Parathyroid adenoma (tissue), 2 donors: ENCODE results near the gene TRAFD1.

ENCODE experiments used
- H2AFZ ChIP-seq: fragments of 300-600 bp; sonication (generic); one replicate; pipeline ENCODE4 v1.7.0; 2017; ENCODE audit warnings: antibody characterized with exemption, mild to moderate bottlenecking
- H3K27ac ChIP-seq: fragments of 300-600 bp; sonication (generic); one replicate; pipeline ENCODE4 v1.7.0; 2017
- H3K27me3 ChIP-seq: fragments of 300-600 bp; sonication (generic); one replicate; pipeline ENCODE4 v1.7.0; 2017; ENCODE audit warnings: low read length; ENCODE audit not compliant: control insufficient read depth, insufficient read depth
- H3K36me3 ChIP-seq: fragments of 300-600 bp; sonication (generic); one replicate; pipeline ENCODE4 v1.7.0; 2017; ENCODE audit warnings: low read length; ENCODE audit not compliant: control insufficient read depth, insufficient read depth
- H3K4me1 ChIP-seq: fragments of 300-600 bp; sonication (generic); one replicate; pipeline ENCODE4 v1.7.0; 2017; ENCODE audit warnings: control low read depth
- H3K4me2 ChIP-seq: fragments of 300-600 bp; sonication (generic); one replicate; pipeline ENCODE4 v1.7.0; 2017; ENCODE audit warnings: low read length
- H3K4me3 ChIP-seq: fragments of 300-600 bp; sonication (generic); one replicate; pipeline ENCODE4 v1.7.0; 2017; ENCODE audit warnings: low read depth, low read length
- H3K79me2 ChIP-seq: fragments of 300-600 bp; sonication (generic); one replicate; pipeline ENCODE4 v1.7.0; 2017; ENCODE audit warnings: control low read depth
- H3K9ac ChIP-seq: fragments of 300-600 bp; sonication (generic); one replicate; pipeline ENCODE4 v1.7.0; 2017; ENCODE audit warnings: mild to moderate bottlenecking
- H3K9me3 ChIP-seq: fragments of 300-600 bp; sonication (generic); one replicate; pipeline ENCODE4 v1.7.0; 2017; ENCODE audit warnings: low read length; ENCODE audit not compliant: control insufficient read depth
- CTCF ChIP-seq: fragments of 300-600 bp; sonication (generic); IDR thresholded peaks from one replicate; pipeline ENCODE4 v1.7.0; 2017; ENCODE audit warnings: antibody characterized with exemption, mild to moderate bottlenecking
- donor health status: primary hyperparathyroidism.

Gene TRAFD1

DNA sequence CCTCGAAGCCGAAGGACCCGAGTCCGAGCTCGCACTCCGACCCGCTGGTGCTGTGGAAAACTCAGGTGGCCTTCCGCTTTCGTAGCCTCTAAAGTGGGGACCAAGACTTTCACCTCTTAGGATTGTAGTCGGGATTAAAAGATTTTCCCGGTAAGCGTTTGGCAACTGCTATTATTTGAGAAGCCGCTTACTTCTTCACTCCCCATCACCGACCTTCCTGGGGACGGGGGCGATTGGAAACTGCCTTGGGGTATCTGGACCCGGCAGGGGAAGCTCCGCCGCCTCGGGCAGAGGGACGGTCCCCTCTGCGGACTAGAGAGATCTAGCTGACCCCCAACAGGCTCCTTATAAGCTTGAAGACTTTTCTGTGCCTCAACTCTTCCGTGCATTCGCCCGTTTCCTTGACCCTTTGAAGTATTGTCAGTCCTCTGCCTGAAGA is 659 bp downstream of the TRAFD1 start:
- H3K27ac ChIP-seq: peak overlapping the region; percentile 67
- H3K4me2 ChIP-seq: peak overlapping the region; percentile 65
- peak overlapping the region; percentile 75 for H3K4me3 ChIP-seq
- no peaks in the 10 kb centered on the region for H3K9me3 ChIP-seq
- H3K9ac ChIP-seq: peak overlapping the region; percentile 73
- H3K36me3 ChIP-seq: no peaks in the 10 kb centered on the region
- H3K4me1 ChIP-seq: peaks cover 7% of the 10 kb centered on the region
- TF ChIP-seq CTCF: no peak
- H2AFZ ChIP-seq: peak overlapping the region; percentile 94
- H3K27me3 ChIP-seq: no peaks in the 10 kb centered on the region
- peaks cover 29% of the 10 kb centered on the region for H3K79me2 ChIP-seq

DNA sequence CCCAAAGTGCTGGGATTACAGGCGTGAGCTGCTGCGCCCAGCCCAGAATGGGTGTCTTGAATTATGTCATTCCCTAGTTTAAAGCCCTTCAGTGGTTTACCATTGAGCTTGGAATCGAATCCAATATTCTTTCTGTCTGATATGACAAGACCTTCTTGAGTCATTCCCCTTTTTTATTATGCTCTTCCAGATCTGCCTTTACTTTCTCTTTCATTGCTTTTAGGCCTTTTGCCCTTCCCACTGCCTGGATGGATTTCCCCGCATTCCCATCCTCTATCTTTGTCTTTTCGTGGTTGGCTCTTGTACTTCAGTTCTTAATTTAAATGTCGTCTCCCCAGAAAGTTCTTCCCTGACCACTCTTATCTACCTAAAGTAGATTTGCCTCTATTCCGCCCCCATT is 1.6 kb downstream of the TRAFD1 start:
- peaks cover 29% of the 10 kb centered on the region for H3K79me2 ChIP-seq
- no peaks in the 10 kb centered on the region for H3K36me3 ChIP-seq
- TF ChIP-seq CTCF: no peak
- H3K4me2 ChIP-seq: no peak overlapping the region
- no peak overlapping the region for H2AFZ ChIP-seq
- H3K27ac ChIP-seq: no peak overlapping the region
- no peaks in the 10 kb centered on the region for H3K27me3 ChIP-seq
- no peaks in the 10 kb centered on the region for H3K9me3 ChIP-seq
- H3K4me3 ChIP-seq: no peak overlapping the region
- H3K4me1 ChIP-seq: peaks cover 7% of the 10 kb centered on the region
- H3K9ac ChIP-seq: no peak overlapping the region

GRCh38 chr12:112130441-112130998 is 5.2 kb downstream of the TRAFD1 start:
- H3K9ac ChIP-seq: no peak overlapping the region
- H3K79me2 ChIP-seq: peaks cover 27% of the 10 kb centered on the region
- no peak overlapping the region for H2AFZ ChIP-seq
- H3K9me3 ChIP-seq: no peaks in the 10 kb centered on the region
- TF ChIP-seq CTCF: no peak
- H3K27ac ChIP-seq: peak overlapping the region; percentile 43
- no peak overlapping the region for H3K4me3 ChIP-seq
- H3K36me3 ChIP-seq: no peaks in the 10 kb centered on the region
- H3K4me1 ChIP-seq: peaks cover 7% of the 10 kb centered on the region
- peak overlapping the region; percentile 51 for H3K4me2 ChIP-seq
- H3K27me3 ChIP-seq: no peaks in the 10 kb centered on the region

GRCh38 chr12:112131686-112132085 is 6.3 kb downstream of the TRAFD1 start:
- H3K9me3 ChIP-seq: no peaks in the 10 kb centered on the region
- no peak overlapping the region for H3K4me2 ChIP-seq
- H3K9ac ChIP-seq: no peak overlapping the region
- no peak for TF ChIP-seq CTCF
- H2AFZ ChIP-seq: no peak overlapping the region
- no peaks in the 10 kb centered on the region for H3K27me3 ChIP-seq
- H3K4me3 ChIP-seq: no peak overlapping the region
- H3K79me2 ChIP-seq: peaks cover 16% of the 10 kb centered on the region
- H3K27ac ChIP-seq: no peak overlapping the region
- H3K36me3 ChIP-seq: no peaks in the 10 kb centered on the region
- peaks cover 2% of the 10 kb centered on the region for H3K4me1 ChIP-seq

DNA sequence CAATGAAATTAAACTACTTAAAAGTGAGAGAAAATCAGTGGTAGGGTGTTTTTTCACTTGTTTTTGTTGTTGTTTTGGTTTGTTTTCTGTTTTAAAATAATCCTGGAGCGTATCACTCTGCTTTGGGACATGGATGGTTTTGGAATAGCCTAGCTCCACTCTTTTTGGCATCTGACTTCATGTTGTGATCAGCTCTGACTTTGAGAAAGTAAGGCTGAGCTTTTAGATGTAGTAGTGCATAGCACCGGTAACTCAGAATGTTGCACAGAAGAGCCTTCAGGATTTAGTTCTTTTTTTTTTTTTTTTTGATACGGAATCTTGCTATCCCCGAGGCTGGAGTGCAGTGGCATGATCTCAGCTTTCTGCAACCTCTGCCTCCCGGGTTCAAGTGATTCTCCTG is 8.1 kb downstream of the TRAFD1 start:
- H3K9me3 ChIP-seq: no peaks in the 10 kb centered on the region
- no peaks in the 10 kb centered on the region for H3K79me2 ChIP-seq
- H3K27ac ChIP-seq: no peak overlapping the region
- H3K4me2 ChIP-seq: no peak overlapping the region
- no peaks in the 10 kb centered on the region for H3K4me1 ChIP-seq
- TF ChIP-seq CTCF: no peak
- H3K9ac ChIP-seq: no peak overlapping the region
- no peak overlapping the region for H2AFZ ChIP-seq
- no peaks in the 10 kb centered on the region for H3K27me3 ChIP-seq
- no peaks in the 10 kb centered on the region for H3K36me3 ChIP-seq
- H3K4me3 ChIP-seq: no peak overlapping the region
